Neural crest cell (in vitro differentiated cells): Measurements from ENCODE around the gene SLC11A1. TPM values are rescaled to one million over a fixed set of nuclear protein-coding genes. Genes with fewer than 3 reads are reported as not detected.

Experiments used
- DNase-seq: peaks from one replicate; pipeline ENCODE4 v3.0.0; 2021; ENCODE audit warnings: low read depth, mixed read lengths, low spot score
- H3K27ac Mint-ChIP-seq: one replicate; pipeline ENCODE4 v1.8.0; 2021; ENCODE audit warnings: mild to moderate bottlenecking, mixed read lengths; ENCODE audit not compliant: unreplicated experiment
- H3K27me3 Mint-ChIP-seq: 2 replicates; pipeline ENCODE4 v1.8.0; 2021; ENCODE audit warnings: low read depth, mild to moderate bottlenecking, mixed read lengths
- H3K36me3 Mint-ChIP-seq: 2 replicates; pipeline ENCODE4 v1.8.0; 2021; ENCODE audit warnings: low read depth, mild to moderate bottlenecking, mixed read lengths
- H3K4me1 Mint-ChIP-seq: 2 replicates; pipeline ENCODE4 v1.8.0; 2021; ENCODE audit warnings: mixed read lengths
- H3K4me3 Mint-ChIP-seq: one replicate; pipeline ENCODE4 v1.8.0; 2021; ENCODE audit warnings: mild to moderate bottlenecking, mixed read lengths
- H3K9me3 Mint-ChIP-seq: 2 replicates; pipeline ENCODE4 v1.8.0; 2021; ENCODE audit warnings: mixed read lengths
- total RNA-seq: library from RNA; stranded (reverse); gene quantifications from 2 replicates; pipeline ENCODE4 v1.2.1, GENCODE V29; 2021
- TF ChIP-seq, protein P1 (sequence below): fragments of 200-600 bp; sonication (generic); conservative IDR thresholded peaks from 2 replicates; pipeline ENCODE4 v1.5.0; 2021; ENCODE audit warnings: antibody characterized with exemption, mild to moderate bottlenecking

The SLC11A1 gene
- total RNA-seq, 1 donor from 2014 or later = 0.09 TPM

DNA sequence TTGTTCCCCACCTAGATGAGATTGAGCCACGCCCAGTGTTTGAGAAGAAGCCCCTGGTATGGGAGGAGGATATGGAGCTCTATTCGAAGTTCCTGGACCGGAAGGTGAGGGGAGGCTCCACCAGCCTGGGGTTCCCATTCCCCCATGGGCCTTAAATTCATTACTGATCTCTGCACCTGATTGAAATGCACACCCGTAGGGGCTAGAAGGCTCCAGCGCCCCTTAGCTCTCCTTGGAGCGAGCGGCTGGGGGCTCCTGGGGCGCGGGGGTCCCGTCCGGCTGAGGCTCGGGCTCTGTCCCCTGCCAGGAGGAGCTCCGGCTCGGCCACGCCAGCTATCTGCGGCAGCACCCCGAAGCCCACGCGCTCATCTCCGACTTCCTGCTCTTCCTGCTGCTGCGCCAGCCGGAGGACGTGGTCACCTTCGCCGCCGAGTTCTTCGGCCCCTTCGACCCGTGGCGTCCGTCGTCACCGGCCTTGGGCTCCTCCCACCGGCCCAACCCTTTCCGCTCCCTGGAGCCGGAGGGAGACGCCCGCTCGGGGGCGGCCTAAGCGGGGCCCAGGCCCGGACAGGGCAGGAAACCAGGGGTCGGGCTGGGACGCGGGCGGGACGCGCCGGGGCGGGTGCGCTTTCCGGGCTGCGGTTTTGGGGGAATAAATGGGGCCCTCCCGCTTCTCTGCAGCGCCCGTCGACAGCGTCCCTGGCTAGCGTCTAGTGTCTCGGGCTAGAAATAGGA, 14.5 kb upstream of the SLC11A1 start:
- H3K27ac Mint-ChIP-seq = peak overlapping the region; percentile 57
- H3K36me3 Mint-ChIP-seq = no peaks in the 10 kb centered on the region
- H3K9me3 Mint-ChIP-seq = no peaks in the 10 kb centered on the region
- TF ChIP-seq, protein P1, sequence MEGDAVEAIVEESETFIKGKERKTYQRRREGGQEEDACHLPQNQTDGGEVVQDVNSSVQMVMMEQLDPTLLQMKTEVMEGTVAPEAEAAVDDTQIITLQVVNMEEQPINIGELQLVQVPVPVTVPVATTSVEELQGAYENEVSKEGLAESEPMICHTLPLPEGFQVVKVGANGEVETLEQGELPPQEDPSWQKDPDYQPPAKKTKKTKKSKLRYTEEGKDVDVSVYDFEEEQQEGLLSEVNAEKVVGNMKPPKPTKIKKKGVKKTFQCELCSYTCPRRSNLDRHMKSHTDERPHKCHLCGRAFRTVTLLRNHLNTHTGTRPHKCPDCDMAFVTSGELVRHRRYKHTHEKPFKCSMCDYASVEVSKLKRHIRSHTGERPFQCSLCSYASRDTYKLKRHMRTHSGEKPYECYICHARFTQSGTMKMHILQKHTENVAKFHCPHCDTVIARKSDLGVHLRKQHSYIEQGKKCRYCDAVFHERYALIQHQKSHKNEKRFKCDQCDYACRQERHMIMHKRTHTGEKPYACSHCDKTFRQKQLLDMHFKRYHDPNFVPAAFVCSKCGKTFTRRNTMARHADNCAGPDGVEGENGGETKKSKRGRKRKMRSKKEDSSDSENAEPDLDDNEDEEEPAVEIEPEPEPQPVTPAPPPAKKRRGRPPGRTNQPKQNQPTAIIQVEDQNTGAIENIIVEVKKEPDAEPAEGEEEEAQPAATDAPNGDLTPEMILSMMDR = no peak
- no peaks in the 10 kb centered on the region for H3K4me1 Mint-ChIP-seq
- H3K27me3 Mint-ChIP-seq = no peaks in the 10 kb centered on the region
- peak; percentile 58 for DNase-seq
- H3K4me3 Mint-ChIP-seq = peak overlapping the region; percentile 70

DNA sequence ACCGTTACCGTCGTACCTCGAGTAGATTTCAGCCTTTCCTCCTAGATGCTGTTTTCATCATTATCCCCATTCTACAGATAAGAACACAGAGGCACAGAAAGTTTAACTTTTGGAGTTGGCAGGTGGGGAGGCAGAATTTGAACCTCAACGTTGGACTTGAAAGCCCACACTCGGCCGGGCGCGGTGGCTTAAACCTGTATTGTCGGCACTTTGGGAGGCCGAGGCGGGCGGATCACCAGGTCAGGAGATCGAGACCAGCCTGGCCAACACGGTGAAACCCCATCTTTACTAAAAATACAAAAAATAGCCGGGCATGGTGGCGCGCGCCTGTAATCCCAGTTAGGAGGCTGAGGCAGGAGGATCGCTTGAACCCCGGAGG, 13.9 kb upstream of the SLC11A1 start:
- DNase-seq = no peak
- TF ChIP-seq, protein P1 = no peak
- Mint-ChIP-seq H3K27ac (no peak overlapping the region), H3K36me3 (no peaks in the 10 kb centered on the region), H3K4me1 (no peaks in the 10 kb centered on the region), H3K4me3 (peak overlapping the region; percentile 61), H3K27me3 (no peaks in the 10 kb centered on the region), H3K9me3 (no peaks in the 10 kb centered on the region)

DNA sequence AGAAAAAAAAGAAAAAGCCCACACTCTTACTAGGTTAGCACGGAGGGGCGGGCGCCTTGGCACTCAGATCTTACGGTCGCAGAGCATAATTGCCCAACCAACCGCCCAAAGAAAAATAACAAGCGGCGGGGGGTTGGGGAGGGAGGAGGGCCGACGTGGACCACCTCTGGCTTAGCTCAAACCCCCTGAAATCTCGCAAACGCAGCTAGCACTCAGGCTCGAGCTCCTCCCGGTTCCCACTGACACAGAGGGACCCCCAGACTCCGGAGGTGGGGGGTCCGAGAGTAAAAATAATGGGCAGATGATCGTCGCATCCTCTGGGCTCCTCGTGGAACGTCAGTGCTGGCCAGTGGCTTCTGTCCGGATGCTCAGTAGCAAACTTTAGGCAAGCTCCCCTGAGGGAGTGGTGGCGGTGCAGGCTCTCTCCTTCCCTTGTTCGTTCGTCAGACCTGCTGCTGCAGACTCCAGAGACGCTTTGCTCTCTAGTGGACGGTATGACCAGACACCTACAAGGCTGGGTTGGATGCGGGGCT, 13.4 kb upstream of the SLC11A1 start:
- Mint-ChIP-seq H3K4me3 (peak overlapping the region; percentile 59), H3K27ac (no peak overlapping the region), H3K4me1 (no peaks in the 10 kb centered on the region), H3K36me3 (no peaks in the 10 kb centered on the region), H3K27me3 (no peaks in the 10 kb centered on the region), H3K9me3 (no peaks in the 10 kb centered on the region)
- no peak for DNase-seq
- TF ChIP-seq, protein P1 = no peak

DNA sequence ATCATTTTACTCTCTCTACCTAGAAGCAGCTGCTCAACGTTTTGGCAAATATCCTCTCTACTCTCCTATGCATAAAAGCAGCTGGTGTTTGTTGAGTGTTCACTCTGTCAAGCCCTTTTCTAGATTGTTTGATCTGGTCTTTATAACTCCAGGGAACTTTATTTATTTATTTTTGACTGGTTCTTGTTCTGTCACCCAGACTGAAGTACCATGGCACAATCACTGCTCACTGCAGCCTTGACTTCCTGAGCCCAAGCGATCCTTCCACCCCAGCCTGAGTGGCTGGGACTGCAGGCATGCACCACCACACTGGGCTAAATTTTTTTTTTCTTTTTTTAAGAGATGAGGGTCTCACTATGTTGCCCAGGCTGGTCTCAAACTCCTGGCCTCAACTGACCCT, 12.7 kb upstream of the SLC11A1 start:
- no peak overlapping the region for H3K27ac Mint-ChIP-seq
- H3K4me3 Mint-ChIP-seq = peak overlapping the region; percentile 44
- no peaks in the 10 kb centered on the region for H3K4me1 Mint-ChIP-seq
- TF ChIP-seq, protein P1 = no peak
- H3K9me3 Mint-ChIP-seq = no peaks in the 10 kb centered on the region
- no peaks in the 10 kb centered on the region for H3K36me3 Mint-ChIP-seq
- no peak for DNase-seq
- no peaks in the 10 kb centered on the region for H3K27me3 Mint-ChIP-seq

DNA sequence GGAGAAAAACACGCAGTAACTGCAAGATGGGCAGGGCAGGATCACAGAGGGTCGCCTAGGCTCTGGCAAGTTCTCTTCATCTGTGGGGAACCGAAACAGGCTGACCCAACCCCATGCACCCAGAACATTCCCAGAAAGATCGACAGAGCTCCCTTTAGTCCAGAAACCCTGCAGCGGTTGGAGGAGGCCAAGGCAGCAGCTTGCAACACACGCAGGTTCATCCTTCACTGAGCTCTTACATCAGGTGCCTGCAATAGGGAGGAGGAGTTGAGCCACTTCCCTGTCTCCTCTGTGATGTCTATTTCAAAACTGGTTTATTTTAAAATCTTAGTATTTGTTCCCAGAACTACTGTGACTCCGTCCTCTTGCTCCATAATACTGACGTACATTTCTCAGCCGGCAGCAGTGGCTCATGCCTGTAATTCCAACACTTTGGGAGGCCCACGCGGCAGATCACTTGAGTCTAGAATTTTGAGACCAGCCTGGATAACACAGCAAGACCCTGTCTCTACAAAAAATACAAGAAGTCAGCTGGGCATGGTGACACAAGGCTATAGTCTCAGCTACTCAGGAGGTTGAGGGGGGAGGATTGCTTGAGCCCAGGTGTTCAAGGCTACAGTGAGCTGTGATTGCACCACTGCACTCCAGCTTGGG, 11.5 kb upstream of the SLC11A1 start:
- Mint-ChIP-seq H3K4me3 (no peak overlapping the region), H3K27ac (no peak overlapping the region), H3K36me3 (no peaks in the 10 kb centered on the region), H3K4me1 (no peaks in the 10 kb centered on the region), H3K27me3 (no peaks in the 10 kb centered on the region), H3K9me3 (no peaks in the 10 kb centered on the region)
- TF ChIP-seq, protein P1 = no peak
- no peak for DNase-seq
